ENCODE measurements around the gene FAM184A.

DNA sequence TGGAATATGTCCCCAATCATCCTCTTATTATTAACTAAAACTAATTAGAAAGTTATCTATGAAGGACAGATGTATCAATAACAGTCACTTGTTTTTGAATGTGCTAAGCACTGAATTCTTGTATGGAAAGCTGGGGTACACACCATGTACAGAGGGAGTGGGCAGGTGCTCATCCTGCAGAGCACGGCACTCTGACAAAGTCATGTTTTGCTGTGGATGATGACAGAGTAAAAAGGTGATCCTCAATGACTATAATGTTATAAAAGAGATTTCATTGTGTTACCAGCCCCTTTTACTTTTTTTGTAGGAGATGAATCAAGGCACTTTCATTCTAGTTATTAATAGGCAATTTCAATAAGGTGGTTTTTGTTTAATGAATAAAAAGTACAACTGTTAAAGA, 92.2 kb downstream of the FAM184A start:
- TF ChIP-seq, protein P1, sequence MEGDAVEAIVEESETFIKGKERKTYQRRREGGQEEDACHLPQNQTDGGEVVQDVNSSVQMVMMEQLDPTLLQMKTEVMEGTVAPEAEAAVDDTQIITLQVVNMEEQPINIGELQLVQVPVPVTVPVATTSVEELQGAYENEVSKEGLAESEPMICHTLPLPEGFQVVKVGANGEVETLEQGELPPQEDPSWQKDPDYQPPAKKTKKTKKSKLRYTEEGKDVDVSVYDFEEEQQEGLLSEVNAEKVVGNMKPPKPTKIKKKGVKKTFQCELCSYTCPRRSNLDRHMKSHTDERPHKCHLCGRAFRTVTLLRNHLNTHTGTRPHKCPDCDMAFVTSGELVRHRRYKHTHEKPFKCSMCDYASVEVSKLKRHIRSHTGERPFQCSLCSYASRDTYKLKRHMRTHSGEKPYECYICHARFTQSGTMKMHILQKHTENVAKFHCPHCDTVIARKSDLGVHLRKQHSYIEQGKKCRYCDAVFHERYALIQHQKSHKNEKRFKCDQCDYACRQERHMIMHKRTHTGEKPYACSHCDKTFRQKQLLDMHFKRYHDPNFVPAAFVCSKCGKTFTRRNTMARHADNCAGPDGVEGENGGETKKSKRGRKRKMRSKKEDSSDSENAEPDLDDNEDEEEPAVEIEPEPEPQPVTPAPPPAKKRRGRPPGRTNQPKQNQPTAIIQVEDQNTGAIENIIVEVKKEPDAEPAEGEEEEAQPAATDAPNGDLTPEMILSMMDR (optimal IDR thresholded peaks at IDR 0.05 in 1 of 3, IDR thresholded peaks at IDR 0.05 in 1 of 3, conservative IDR thresholded peaks at IDR 0.05 in 1 of 3; ENCODE audit: extremely low read depth in 1 of 3, insufficient read depth in 2 of 3, low read length in 3 of 3) = no peak
- TF ChIP-seq EZH2 (IDR thresholded peaks at IDR 0.05; ENCODE audit: low read length) = no peak

Measured in keratinocyte (primary cell).